GM23248 (cell line): ENCODE data around the gene TTC39C.

ENCODE experiments used
- EZH2 ChIP-seq: fragments of 200-600 bp; sonication (generic); IDR thresholded peaks from 2 replicates; pipeline ENCODE4 v1.6.1; 2018; ENCODE audit warnings: antibody characterized with exemption, mild to moderate bottlenecking; ENCODE audit not compliant: insufficient read depth, poor library complexity, severe bottlenecking
- EZH2phosphoT487 ChIP-seq: fragments of 200-600 bp; sonication (generic); IDR thresholded peaks from 2 replicates; pipeline ENCODE4 v1.6.1; 2018; ENCODE audit warnings: antibody characterized with exemption, moderate library complexity, mild to moderate bottlenecking, low read depth; ENCODE audit not compliant: insufficient read depth

DNA sequence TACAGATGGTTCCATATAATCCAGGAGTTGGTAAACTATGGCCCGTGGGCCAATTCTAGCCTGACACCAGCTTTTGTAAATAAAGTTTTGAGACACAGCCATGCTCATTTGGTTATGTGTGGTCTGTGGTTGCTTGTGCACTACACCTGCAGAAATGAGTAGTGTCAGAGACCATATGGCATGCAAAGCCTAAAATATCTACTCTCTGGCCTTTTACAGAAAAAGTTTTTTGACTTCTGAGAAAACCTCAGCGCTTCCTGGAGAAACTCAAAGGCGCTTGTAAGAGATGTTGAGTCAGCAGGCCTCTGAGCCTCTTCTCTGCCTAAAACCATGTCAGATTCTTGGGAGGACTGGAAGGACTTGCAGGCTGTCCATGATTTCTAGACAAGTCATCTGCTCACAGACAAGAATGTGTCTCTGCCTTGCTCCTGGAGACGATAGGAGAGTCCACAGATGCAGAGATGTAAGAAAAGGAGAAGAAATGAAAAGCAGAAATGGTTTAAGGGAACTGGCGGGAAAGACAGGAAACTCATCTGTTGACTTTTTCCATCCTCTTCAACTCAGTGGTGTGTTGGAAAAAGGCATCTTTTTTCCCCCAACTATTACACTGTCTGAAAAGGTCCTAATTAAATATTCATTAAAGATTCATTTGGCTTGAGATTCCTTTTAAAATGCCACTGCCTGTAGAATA is 5.2 kb downstream of the TTC39C start:
- TF ChIP-seq EZH2 (no peak), EZH2phosphoT487 (no peak)
